ENCODE results near the gene HPS3.
"Not testable (repeated sequence)": the region's sequence is repeated elsewhere in the genome, so short reads cannot be mapped to it uniquely, and the experiment has no call there.

HPS3 gene

GRCh38 chr3:149186219-149186618 is 56.8 kb downstream of the HPS3 start:
- DNase-seq (ENCODE audit: low read depth in 2 of 2), result no peak

DNA sequence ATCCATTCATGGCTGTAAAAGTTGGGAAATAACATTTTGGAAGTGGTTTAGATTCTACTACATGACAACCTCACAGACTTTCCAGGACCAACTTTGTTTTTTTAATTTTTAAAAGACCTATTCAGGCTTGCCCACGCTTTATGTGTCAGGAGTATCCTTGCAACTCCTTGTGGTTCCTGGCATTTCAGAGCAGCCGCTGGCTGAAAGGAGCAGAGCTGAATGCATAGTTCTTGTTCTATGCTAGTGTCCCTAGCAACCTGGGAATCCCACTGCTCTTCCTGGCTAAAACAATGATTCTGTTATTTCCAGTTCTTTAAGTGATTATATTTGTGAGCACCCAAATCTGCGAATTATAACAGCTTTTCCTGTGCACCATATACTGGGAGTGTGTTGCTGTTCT is 57.3 kb downstream of the HPS3 start:
- DNase-seq (ENCODE audit: low read depth in 2 of 2), result no peak

DNA sequence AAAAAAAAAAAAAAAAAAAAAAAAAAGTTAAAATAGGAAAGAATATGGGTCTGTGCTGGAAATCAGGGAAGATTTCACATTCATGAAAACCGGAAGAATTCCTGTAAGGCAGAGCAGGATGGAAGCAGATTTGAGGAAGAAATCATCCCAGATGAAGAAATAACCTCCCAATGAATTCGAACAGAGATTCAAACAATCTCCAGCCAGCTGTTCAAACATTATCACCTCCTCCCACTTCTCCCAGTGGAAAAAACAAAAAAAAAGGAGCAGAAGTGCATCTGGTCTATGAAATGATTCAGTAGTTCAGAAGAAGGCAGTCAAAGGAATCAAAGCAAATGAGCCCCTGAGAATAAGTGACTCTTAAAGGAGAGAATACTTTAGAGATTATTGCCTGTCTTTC is 59.1 kb downstream of the HPS3 start:
- no peak for DNase-seq (ENCODE audit: low read depth in 2 of 2)

- DNase-seq (ENCODE audit: low read depth in 2 of 2), result no peak
These were observed 65.8 kb downstream of the HPS3 start for GRCh38 chr3:149195221-149195620.

GRCh38 chr3:149196805-149197592 is 67.6 kb downstream of the HPS3 start:
- not testable (repeated sequence) for DNase-seq (ENCODE audit: low read depth in 2 of 2)

DNA sequence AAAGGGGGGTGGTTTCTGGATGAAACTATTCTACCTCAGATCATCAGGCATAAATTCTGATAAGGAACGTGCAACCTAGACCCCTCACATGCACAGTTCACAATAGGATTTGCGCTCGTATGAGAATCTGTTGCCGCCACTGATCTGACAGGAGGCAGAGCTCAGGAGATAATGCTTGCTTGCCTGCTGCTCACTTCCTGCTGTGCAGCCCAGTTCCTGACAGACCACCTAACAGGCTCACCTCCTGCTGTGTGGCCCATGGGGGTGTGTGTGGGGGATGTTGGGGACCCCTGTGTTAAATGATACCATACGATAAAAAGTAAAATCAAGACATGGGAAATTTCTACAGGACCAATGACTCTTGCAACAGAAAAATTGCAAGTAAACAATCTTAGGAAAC is 68.2 kb downstream of the HPS3 start:
- DNase-seq (ENCODE audit: low read depth in 2 of 2), result no peak

- no peak for DNase-seq (ENCODE audit: low read depth in 2 of 2)
These were observed 69.2 kb downstream of the HPS3 start for GRCh38 chr3:149198611-149199010.

DNA sequence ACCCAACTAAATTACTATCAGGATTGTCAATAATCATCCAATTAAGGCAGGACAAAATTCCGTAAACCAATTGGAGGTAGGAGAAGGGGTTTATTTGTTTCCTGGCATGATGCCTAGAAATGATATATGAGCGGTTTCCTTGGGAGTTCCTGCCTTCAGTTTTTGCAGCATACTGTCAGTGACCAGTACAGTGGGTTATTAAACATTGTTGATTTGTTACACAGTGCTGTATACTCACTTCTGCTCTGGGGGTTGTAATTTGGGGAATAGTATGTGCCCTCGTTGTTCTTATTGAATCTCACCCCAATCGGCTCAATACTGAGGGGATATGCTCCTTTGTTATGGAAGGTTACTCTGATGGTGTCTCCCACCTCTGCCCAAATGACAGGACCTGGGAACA is 70.0 kb downstream of the HPS3 start:
- no peak for DNase-seq (ENCODE audit: low read depth in 2 of 2)

GRCh38 chr3:149203758-149204157 is 74.3 kb downstream of the HPS3 start:
- no peak for DNase-seq (ENCODE audit: low read depth in 2 of 2)

DNA sequence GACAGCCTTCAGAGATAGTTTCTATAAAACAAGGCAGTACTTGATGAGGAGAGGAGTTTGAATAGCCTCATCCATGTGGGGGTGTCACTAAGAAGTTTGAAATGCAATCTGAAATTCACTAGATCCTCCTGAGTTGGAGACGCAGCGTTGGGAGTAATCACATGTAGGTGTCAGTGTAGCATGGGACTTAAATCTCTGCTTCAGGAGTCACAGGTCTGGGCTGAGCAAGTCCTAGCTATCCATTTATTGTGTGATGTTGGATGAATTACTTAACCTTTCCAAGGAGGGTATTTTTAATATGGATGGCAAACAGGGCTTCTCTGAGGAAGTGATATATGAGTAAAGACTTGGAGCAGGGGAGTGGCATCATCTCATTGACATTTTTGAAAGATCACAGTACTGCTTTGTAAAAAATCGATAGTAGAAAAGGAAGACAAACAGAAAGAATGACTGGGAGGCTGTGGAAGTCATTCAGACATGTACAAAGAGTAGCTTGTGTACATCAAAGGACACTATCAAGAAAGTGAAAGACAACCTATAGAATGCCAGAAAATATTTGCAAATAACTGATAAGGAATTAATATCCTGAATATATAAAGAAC is 75.1 kb downstream of the HPS3 start:
- DNase-seq (ENCODE audit: low read depth in 2 of 2), result no peak

DNA sequence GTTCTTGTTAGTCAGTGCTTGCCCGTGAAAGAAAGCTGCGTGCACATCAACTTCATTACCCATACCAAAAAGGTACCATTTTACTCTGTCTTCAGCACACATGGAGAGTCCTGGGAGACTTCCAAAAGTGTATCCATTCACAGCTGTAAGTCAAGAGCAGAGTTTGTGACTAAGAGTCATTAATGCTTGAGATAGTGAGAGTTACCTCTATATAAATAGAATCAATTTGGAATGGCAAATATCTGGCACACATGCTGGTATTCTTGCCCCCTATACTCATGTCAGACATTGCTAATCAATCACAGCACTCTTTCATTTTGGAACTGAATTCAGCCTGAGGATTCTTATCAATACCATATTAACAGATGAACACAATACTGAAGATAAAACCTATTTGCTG is 78.0 kb downstream of the HPS3 start:
- no peak for DNase-seq (ENCODE audit: low read depth in 2 of 2)

GRCh38 chr3:149209431-149209830 is 80.0 kb downstream of the HPS3 start:
- no peak for DNase-seq (ENCODE audit: low read depth in 2 of 2)

GRCh38 chr3:149212386-149212785 is 82.9 kb downstream of the HPS3 start:
- no peak for DNase-seq (ENCODE audit: low read depth in 2 of 2)

- no peak for DNase-seq (ENCODE audit: low read depth in 2 of 2)
These were observed 85.3 kb downstream of the HPS3 start for GRCh38 chr3:149214702-149215101.

- no peak for DNase-seq (ENCODE audit: low read depth in 2 of 2)
These were observed 86.1 kb downstream of the HPS3 start for GRCh38 chr3:149215515-149215914.

GRCh38 chr3:149216193-149216869 is 86.9 kb downstream of the HPS3 start:
- DNase-seq (ENCODE audit: low read depth in 2 of 2), result no peak

DNA sequence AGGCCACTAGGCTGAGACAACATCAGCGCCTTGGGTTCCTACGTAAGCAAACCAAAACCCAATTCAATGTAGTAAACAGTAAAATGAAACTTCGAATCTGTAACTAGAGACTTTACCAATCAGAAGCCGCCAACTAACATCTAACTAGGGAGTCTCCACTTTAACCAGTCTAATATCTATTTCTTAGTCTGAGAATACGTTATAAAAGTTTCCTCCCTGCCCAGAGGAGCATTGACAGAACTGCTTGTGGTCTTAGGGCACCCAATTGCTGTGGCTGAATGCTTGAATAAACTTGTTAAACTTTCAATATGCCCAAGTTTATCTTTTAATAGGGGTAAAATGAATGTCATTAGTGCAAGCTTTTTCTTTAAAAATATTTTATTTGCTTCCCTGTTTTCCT is 87.9 kb downstream of the HPS3 start:
- DNase-seq (ENCODE audit: low read depth in 2 of 2), result no peak

- not testable (repeated sequence) for DNase-seq (ENCODE audit: low read depth in 2 of 2)
These were observed 90.1 kb downstream of the HPS3 start for GRCh38 chr3:149219380-149220121.

DNA sequence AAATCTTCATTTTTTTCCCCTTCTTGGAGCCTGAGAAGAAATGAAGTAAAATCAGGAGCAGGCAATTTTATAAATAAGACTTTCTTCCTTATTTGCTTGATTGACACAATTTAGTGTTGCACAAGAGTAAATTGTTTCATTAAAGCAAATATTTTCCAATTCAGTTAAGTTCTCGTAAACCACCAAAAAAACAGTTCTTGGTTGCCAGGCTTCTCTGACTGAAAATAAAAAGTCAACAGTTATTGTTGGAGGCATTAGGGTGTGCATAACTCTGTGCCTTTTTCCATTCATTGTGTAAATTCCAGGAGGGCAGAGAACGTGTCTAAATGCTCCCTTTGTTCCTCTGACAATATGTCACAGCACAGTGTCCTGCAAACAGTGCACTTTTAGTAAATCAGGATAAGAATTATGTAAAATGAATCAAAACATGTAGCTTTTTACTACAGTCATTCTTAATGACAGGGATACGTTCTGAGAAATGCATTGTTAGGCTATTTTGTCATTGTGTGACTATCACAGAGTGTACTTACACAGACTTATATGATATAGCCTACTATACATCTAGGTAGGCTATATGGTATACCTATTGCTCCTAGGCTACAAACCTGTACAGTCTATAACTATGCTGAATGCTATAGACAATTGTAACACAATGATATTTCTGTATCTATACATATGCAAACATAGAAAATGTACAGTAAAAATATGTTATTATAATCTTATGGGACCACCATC is 92.5 kb downstream of the HPS3 start, which contains the start of gene CP:
Gene CP (minus strand): TSS at position 47 of the 735 bp plus-strand sequence. CDS start 37 bp downstream, at position 10.
- DNase-seq (ENCODE audit: low read depth in 2 of 2), result no peak

Measured in stimulated activated CD8-positive, alpha-beta memory T cell treated with anti-CD3 and anti-CD28 coated beads, Interleukin-15, amount 100 ng/mL, for 4 hours (primary cell).